ENCODE measurements around the gene MACC1.

MACC1 gene, protein sequence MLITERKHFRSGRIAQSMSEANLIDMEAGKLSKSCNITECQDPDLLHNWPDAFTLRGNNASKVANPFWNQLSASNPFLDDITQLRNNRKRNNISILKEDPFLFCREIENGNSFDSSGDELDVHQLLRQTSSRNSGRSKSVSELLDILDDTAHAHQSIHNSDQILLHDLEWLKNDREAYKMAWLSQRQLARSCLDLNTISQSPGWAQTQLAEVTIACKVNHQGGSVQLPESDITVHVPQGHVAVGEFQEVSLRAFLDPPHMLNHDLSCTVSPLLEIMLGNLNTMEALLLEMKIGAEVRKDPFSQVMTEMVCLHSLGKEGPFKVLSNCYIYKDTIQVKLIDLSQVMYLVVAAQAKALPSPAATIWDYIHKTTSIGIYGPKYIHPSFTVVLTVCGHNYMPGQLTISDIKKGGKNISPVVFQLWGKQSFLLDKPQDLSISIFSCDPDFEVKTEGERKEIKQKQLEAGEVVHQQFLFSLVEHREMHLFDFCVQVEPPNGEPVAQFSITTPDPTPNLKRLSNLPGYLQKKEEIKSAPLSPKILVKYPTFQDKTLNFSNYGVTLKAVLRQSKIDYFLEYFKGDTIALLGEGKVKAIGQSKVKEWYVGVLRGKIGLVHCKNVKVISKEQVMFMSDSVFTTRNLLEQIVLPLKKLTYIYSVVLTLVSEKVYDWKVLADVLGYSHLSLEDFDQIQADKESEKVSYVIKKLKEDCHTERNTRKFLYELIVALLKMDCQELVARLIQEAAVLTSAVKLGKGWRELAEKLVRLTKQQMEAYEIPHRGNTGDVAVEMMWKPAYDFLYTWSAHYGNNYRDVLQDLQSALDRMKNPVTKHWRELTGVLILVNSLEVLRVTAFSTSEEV

DNA sequence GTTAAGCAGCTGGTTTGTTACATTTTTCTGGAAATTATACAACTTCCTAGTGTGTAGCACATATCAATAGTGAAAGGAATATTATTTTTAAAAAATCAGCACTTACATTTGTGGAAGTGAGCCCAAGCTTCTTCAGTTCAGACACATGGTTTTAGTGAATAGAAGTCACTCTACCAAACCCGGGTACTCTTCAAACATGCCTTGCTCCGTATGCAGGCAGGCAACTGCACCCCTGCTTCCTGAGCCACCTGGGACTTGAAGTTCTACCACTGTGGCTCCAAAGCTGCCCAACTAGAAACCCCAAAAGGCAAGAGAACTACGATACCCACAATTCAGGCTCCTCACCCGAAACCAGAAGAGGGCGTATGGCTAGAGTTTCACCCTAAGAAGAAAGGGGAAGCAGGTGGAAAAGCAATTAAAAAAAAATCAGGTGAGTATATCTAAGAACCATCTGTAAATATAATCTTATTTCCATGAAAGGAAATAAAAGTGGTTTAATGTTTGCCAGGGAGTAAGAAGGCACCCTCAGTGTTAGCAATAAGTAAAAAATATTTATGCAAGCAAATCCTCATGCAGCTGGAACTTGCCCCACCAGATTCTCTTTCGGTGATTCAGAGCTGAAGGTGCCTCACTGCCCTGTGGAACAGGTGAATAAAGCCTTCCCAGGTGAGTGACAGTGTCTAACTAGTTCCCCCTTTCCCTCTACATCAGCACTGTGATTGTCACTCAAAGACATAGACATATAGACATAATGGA is at the start of gene MACC1:
TSS of gene MACC1 (minus strand) at position 192 of the 756 bp plus-strand sequence. CDS start 55,522 bp downstream, outside the sequence.
- DNase-seq (ENCODE audit: extremely low read depth, low read depth), result no peak
- TF ChIP-seq, protein P1, sequence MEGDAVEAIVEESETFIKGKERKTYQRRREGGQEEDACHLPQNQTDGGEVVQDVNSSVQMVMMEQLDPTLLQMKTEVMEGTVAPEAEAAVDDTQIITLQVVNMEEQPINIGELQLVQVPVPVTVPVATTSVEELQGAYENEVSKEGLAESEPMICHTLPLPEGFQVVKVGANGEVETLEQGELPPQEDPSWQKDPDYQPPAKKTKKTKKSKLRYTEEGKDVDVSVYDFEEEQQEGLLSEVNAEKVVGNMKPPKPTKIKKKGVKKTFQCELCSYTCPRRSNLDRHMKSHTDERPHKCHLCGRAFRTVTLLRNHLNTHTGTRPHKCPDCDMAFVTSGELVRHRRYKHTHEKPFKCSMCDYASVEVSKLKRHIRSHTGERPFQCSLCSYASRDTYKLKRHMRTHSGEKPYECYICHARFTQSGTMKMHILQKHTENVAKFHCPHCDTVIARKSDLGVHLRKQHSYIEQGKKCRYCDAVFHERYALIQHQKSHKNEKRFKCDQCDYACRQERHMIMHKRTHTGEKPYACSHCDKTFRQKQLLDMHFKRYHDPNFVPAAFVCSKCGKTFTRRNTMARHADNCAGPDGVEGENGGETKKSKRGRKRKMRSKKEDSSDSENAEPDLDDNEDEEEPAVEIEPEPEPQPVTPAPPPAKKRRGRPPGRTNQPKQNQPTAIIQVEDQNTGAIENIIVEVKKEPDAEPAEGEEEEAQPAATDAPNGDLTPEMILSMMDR (IDR thresholded peaks at IDR 0.05; ENCODE audit: low read depth, low read length, missing control alignments), result no peak
- H3K4me3 ChIP-seq (replicated peaks; ENCODE audit: low read depth, low read length), result no peak within 1 kb of the TSS

DNA sequence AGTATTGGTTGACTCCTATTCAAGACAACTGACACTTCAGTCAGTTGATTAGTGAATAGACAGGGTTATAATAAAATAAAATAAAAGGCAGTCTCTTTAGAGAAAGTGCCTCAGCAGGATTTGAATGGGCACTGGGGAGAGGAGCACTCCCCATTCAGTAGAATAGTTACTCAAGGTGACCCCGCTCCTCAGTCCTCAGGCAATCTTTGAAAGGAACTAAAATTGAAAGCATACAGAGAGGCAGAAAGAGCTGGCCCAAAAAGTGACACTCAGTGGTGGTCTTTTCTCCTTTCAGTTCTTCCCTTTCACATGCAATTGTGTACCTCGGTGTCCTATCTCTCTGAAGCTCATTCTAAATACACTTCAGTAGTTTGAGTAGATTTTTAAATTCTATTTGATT is 47.4 kb upstream of the MACC1 start:
- no peak for DNase-seq (ENCODE audit: extremely low read depth, low read depth)
- TF ChIP-seq, protein P1 (IDR thresholded peaks at IDR 0.05; ENCODE audit: low read depth, low read length, missing control alignments), result no peak
- H3K4me3 ChIP-seq (replicated peaks; ENCODE audit: low read depth, low read length), result no peak overlapping the region

DNA sequence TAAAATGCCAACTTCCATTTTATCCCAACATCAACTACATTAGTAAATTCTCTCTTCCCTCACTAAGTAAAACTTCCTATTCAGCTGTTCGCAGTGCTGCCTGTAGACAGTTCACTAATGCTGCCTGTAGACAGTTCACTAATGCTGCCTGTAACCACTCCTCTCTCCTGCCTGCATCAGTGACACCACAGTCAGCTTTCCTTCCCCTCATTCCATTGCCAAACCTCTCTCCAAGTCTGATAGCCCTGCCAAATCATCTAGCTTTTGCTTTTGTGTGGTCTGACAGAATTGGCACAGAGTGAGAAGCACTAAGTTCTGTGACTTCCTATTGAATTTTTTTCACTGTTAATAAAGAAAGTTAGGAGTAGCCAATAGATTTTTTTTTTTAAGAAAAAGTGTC is 43.0 kb upstream of the MACC1 start:
- no peak overlapping the region for H3K4me3 ChIP-seq (replicated peaks; ENCODE audit: low read depth, low read length)
- TF ChIP-seq, protein P1 (IDR thresholded peaks at IDR 0.05; ENCODE audit: low read depth, low read length, missing control alignments), result no peak
- no peak for DNase-seq (ENCODE audit: extremely low read depth, low read depth)

DNA sequence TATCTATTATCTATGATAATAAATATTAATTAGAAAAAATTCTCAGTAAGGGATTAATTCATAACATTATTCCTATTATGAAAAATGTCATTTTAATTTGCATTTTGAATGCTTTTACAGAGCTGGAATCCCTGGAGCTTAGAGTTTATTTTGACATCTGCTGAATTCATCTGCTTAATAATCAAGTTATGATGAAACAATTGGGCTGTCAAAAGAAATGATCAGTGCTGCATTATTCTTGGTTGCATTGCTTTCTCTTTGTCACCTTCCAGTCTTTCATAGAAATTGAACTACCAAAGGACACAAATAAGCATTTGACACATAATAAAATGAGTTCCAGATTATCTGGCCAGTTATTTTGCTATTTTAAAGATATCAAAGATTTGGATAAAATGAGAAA is 40.0 kb upstream of the MACC1 start:
- TF ChIP-seq, protein P1 (IDR thresholded peaks at IDR 0.05; ENCODE audit: low read depth, low read length, missing control alignments), result no peak
- no peak for DNase-seq (ENCODE audit: extremely low read depth, low read depth)
- no peak overlapping the region for H3K4me3 ChIP-seq (replicated peaks; ENCODE audit: low read depth, low read length)

DNA sequence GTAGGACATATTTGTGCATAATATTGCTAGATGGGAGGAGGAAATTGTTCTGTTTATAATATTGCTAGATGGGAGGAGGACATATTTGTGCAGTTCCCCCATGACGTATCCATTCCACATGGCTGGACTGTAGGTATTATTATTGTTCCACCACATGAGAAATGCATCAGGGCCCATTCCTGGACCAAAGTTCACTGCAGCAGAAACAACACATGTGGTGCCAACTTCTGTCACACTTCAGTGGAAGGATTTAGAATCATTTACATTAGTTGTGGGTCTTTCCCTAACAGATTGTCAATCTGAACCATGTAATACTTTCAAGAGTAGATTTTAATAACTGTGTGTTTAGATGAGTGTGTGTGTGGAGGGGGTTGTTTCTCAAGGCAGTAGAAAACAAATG is 32.7 kb upstream of the MACC1 start:
- H3K4me3 ChIP-seq (replicated peaks; ENCODE audit: low read depth, low read length), result no peak overlapping the region
- DNase-seq (ENCODE audit: extremely low read depth, low read depth), result no peak
- TF ChIP-seq, protein P1 (IDR thresholded peaks at IDR 0.05; ENCODE audit: low read depth, low read length, missing control alignments), result no peak

DNA sequence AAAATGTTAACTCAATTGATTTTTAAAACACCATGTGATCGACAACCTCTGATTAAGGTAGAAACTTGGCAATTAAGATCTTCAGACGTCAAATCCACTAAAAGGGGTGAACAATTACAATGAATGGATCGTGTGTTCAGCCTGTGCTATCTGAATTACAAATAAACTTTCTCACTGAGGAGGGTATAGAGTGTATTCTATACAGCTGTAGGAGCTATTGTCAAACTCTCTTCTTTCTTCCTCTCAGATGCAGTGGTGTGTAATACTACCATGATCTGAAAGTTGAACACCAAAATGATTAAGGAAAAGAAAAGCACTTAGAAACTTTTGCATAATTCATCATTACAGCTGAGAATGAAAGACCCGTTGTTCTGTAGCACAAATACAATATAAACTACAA is 32.2 kb upstream of the MACC1 start:
- no peak overlapping the region for H3K4me3 ChIP-seq (replicated peaks; ENCODE audit: low read depth, low read length)
- DNase-seq (ENCODE audit: extremely low read depth, low read depth), result no peak
- TF ChIP-seq, protein P1 (IDR thresholded peaks at IDR 0.05; ENCODE audit: low read depth, low read length, missing control alignments), result no peak
